OCI-LY3 (cell line): ENCODE data around the gene BAIAP3.
A peak's percentile ranks its signal among the peaks of the same experiment; 100 is the strongest.

Experiments
- H2AFZ ChIP-seq: fragments of 200-600, 300-600 bp; shearing (Covaris generic); 2 replicates; pipeline ENCODE4 v1.6.0; 2014; ENCODE audit warnings: antibody characterized with exemption, low read depth, low read length
- H3K27ac ChIP-seq: fragments of 200-600, 300-600 bp; sonication (generic); 2 replicates; pipeline ENCODE4 v1.5.1; 2014; ENCODE audit warnings: mild to moderate bottlenecking, low read length, moderate library complexity, mixed read lengths
- H3K27me3 ChIP-seq: fragments of 200-600, 300-600 bp; sonication (generic); 2 replicates; pipeline ENCODE4 v1.6.1; 2014; ENCODE audit warnings: low read depth, low read length, mixed read lengths
- H3K36me3 ChIP-seq: fragments of 200-600, 300-600 bp; sonication (generic); replicated peaks from 2 replicates; pipeline ENCODE3; 2014; ENCODE audit warnings: low read depth, low read length, mixed read lengths
- H3K4me1 ChIP-seq: fragments of 300-600, 200-600 bp; sonication (generic); 2 replicates; pipeline ENCODE4 v1.6.1; 2014; ENCODE audit warnings: low read length, mixed read lengths
- H3K4me2 ChIP-seq: fragments of 200-600, 300-600 bp; sonication (generic); 2 replicates; pipeline ENCODE4 v1.6.1; 2014; ENCODE audit warnings: low read length, mixed read lengths
- H3K4me3 ChIP-seq: fragments of 300-600, 200-600 bp; sonication (generic); 2 replicates; pipeline ENCODE4 v1.5.1; 2014; ENCODE audit warnings: antibody characterized with exemption, mild to moderate bottlenecking, low read length, moderate library complexity
- H3K79me2 ChIP-seq: fragments of 300-600, 200-600 bp; shearing (Covaris generic); 2 replicates; pipeline ENCODE4 v1.6.1; 2014; ENCODE audit warnings: mild to moderate bottlenecking, low read length, mixed read lengths
- H3K9ac ChIP-seq: fragments of 300-600, 200-600 bp; shearing (Covaris generic); 2 replicates; pipeline ENCODE4 v1.6.0; 2014; ENCODE audit warnings: mild to moderate bottlenecking, low read length, moderate library complexity
- H3K9me3 ChIP-seq: fragments of 200-600, 300-600 bp; shearing (Covaris generic); 2 replicates; pipeline ENCODE4 v1.6.1; 2014; ENCODE audit warnings: low read length, mixed read lengths; ENCODE audit not compliant: insufficient read depth
- H4K20me1 ChIP-seq: fragments of 200-600, 300-600 bp; sonication (generic); 2 replicates; pipeline ENCODE4 v1.6.1; 2016; ENCODE audit warnings: low read length, mixed read lengths; ENCODE audit not compliant: insufficient read depth
- EZH2phosphoT487 ChIP-seq: fragments of 200-600 bp; shearing (Covaris generic); IDR thresholded peaks from 2 replicates; pipeline ENCODE4 v1.6.1; 2018; ENCODE audit warnings: antibody characterized with exemption, mixed run types, low read depth
- TF ChIP-seq, protein P1 (sequence below): fragments of 200-600, 300-600 bp; sonication (generic); IDR thresholded peaks from 2 replicates; pipeline ENCODE4 v1.5.1; 2014; ENCODE audit warnings: antibody characterized with exemption, low read length, low read depth

The BAIAP3 gene

DNA sequence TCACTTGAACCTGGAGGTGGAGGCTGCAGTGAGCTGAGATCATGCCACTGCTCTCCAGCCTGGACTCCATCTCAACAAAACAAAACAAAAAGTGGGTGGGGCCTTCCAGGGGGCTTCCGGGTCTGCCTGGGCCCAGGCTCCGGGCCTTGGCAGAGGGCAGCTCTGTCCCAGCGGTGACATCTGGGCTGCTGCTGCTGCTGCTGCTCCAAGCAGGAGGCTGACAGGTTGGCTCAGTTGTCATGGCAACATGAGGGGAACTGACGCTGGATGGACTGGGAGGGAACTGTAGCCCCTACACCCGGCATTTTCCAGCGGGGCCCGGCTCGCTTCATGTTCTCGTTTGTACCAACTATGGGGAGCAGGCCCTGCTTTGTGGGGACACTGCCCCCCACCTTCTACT lies 4.0 kb downstream of the BAIAP3 start:
- H3K79me2 ChIP-seq = no peaks in the 10 kb centered on the region
- TF ChIP-seq, protein P1, sequence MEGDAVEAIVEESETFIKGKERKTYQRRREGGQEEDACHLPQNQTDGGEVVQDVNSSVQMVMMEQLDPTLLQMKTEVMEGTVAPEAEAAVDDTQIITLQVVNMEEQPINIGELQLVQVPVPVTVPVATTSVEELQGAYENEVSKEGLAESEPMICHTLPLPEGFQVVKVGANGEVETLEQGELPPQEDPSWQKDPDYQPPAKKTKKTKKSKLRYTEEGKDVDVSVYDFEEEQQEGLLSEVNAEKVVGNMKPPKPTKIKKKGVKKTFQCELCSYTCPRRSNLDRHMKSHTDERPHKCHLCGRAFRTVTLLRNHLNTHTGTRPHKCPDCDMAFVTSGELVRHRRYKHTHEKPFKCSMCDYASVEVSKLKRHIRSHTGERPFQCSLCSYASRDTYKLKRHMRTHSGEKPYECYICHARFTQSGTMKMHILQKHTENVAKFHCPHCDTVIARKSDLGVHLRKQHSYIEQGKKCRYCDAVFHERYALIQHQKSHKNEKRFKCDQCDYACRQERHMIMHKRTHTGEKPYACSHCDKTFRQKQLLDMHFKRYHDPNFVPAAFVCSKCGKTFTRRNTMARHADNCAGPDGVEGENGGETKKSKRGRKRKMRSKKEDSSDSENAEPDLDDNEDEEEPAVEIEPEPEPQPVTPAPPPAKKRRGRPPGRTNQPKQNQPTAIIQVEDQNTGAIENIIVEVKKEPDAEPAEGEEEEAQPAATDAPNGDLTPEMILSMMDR = no peak
- no peak for TF ChIP-seq EZH2phosphoT487
- peaks cover 15% of the 10 kb centered on the region; the same call in 1 of the 2 replicates for H3K27me3 ChIP-seq
- peak overlapping the region; percentile 85 for H3K4me2 ChIP-seq
- H3K4me1 ChIP-seq = peaks cover 33% of the 10 kb centered on the region
- H2AFZ ChIP-seq = no peak overlapping the region
- no peaks in the 10 kb centered on the region for H3K36me3 ChIP-seq
- H3K27ac ChIP-seq = no peak overlapping the region
- H3K9me3 ChIP-seq = no peaks in the 10 kb centered on the region
- no peak overlapping the region for H3K9ac ChIP-seq
- no peaks in the 10 kb centered on the region for H4K20me1 ChIP-seq
- no peak overlapping the region for H3K4me3 ChIP-seq

DNA sequence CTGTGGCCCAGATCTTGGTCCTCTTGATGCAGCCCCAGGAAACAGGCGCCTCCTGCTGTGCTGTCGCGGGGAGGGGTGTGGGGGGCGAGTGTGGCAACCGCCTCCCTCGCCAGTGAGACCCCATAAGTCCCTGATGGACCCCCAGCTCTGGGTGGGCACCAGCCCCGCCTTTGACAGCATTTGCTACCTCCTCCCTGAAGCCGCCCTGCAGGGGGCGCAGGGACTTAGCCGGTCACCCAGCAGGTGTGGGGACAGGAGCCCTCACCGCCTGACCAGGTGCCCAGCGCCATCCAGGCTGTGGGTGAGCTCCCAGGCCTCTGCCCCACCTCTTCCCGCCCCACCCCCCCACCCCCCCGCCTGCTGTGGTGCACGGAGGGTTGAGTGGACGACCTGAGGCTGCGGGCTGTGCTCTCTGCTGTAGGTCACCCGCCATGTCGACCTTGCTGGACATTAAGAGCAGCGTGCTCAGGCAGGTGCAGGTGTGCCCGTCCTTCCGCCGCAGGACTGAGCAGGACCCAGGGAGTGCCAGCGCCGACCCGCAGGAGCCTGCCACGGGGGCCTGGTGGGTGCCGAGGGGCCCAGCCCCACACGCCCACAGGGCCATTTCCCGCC lies 4.8 kb downstream of the BAIAP3 start:
- Histone ChIP-seq H3K4me1 (peaks cover 37% of the 10 kb centered on the region), H3K9me3 (no peaks in the 10 kb centered on the region), H3K27me3 (peaks cover 15% of the 10 kb centered on the region; the same call in 1 of the 2 replicates), H4K20me1 (no peaks in the 10 kb centered on the region), H3K9ac (peak overlapping the region; percentile 36; the same call in 1 of the 2 replicates), H2AFZ (no peak overlapping the region), H3K4me2 (peak overlapping the region; percentile 85), H3K27ac (no peak overlapping the region), H3K79me2 (no peaks in the 10 kb centered on the region), H3K4me3 (peak overlapping the region; percentile 63), H3K36me3 (no peaks in the 10 kb centered on the region)
- TF ChIP-seq EZH2phosphoT487 = no peak
- TF ChIP-seq, protein P1 = peak; percentile 53

DNA sequence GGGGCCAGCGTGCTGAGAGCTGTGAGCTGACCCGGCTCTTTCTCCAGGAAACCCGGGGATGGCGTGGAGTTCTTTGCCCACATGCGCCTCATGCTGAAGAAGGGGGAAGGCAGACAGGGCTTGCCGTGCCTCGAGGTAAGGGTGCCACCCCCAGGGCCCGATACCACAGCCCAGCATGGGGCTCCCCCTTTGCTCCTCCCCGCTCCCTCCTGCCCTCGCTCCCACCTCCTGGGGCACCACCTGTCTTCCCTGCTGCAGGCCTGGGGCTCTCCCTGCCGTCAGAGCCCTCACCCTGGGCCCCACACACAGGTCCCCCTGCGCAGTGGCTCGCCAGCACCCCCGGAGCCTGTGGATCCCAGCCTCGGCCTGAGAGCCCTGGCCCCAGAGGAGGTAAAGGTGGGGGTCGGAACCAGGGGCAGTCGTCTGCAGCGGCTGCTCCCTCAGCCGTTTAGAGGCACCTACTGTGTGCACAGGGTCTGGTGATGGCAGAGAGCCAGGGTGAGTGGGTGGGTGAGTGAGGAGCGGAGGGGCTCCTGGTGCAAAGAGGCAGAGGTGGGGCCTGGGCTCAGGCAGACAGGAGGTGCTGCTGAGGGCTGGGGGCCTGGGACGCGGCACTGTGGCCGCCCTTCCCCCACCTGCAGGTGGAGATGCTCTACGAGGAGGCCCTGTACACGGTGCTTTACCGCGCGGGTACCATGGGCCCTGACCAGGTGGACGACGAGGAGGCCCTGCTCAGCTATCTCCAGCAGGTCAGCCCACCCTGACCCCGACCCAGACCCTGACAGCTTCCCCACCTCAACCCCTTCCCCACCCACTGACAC lies 5.6 kb downstream of the BAIAP3 start:
- Histone ChIP-seq H3K4me2 (peak overlapping the region; percentile 85), H3K36me3 (no peaks in the 10 kb centered on the region), H3K4me1 (peaks cover 37% of the 10 kb centered on the region), H3K27me3 (peaks cover 15% of the 10 kb centered on the region; the same call in 1 of the 2 replicates), H3K9ac (peak overlapping the region; percentile 36; the same call in 1 of the 2 replicates), H3K4me3 (peak overlapping the region; percentile 63), H2AFZ (no peak overlapping the region), H3K9me3 (no peaks in the 10 kb centered on the region), H3K79me2 (no peaks in the 10 kb centered on the region), H4K20me1 (no peaks in the 10 kb centered on the region), H3K27ac (no peak overlapping the region)
- TF ChIP-seq, protein P1 = no peak
- no peak for TF ChIP-seq EZH2phosphoT487

DNA sequence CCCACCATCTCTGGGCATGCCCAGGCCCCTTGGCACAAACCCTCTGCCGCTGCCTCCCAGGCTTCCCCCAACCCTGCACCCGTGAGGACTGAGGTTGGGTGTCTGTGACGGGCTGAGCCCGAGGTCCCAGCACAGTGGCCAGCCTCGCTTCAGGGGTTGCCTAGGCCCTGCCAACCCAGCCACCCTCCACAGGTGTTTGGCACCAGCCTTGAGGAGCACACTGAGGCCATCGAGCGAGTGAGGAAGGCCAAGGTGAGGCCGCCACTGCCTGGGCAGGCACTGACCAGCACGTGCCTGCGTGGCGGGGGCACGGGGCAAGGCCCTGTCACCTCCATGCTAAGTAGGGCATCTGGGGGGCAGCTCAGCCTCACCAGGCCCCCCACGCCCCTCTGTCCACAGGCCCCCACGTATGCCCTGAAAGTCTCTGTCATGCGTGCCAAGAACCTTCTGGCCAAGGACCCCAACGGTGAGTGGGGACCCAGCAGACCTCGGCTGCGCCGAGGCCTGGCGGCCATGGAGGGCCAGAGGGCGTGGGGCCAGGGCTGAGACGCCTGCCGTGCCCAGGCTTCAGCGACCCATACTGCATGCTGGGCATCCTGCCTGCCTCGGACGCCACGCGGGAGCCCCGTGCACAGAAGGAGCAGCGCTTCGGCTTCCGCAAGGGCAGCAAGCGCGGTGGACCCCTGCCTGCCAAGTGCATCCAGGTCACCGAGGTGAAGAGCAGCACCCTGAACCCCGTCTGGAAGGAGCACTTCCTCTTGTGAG lies 7.5 kb downstream of the BAIAP3 start:
- H3K4me1 ChIP-seq = peaks cover 29% of the 10 kb centered on the region
- peaks cover 10% of the 10 kb centered on the region; the same call in 1 of the 2 replicates for H3K27me3 ChIP-seq
- H4K20me1 ChIP-seq = no peaks in the 10 kb centered on the region
- no peaks in the 10 kb centered on the region for H3K36me3 ChIP-seq
- no peak overlapping the region for H3K4me2 ChIP-seq
- H3K4me3 ChIP-seq = no peak overlapping the region
- TF ChIP-seq, protein P1 = no peak
- TF ChIP-seq EZH2phosphoT487 = no peak
- H3K79me2 ChIP-seq = no peaks in the 10 kb centered on the region
- no peak overlapping the region for H2AFZ ChIP-seq
- no peaks in the 10 kb centered on the region for H3K9me3 ChIP-seq
- no peak overlapping the region for H3K9ac ChIP-seq
- no peak overlapping the region for H3K27ac ChIP-seq
